Measurements from ENCODE around the gene CDRT15.

- TF ChIP-seq, protein P1, sequence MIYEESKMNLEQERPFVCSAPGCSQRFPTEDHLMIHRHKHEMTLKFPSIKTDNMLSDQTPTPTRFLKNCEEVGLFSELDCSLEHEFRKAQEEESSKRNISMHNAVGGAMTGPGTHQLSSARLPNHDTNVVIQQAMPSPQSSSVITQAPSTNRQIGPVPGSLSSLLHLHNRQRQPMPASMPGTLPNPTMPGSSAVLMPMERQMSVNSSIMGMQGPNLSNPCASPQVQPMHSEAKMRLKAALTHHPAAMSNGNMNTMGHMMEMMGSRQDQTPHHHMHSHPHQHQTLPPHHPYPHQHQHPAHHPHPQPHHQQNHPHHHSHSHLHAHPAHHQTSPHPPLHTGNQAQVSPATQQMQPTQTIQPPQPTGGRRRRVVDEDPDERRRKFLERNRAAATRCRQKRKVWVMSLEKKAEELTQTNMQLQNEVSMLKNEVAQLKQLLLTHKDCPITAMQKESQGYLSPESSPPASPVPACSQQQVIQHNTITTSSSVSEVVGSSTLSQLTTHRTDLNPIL (CRISPR knock-in tag; IDR thresholded peaks at IDR 0.05; ENCODE audit: low read depth) = no peak
- TF ChIP-seq, protein P2, sequence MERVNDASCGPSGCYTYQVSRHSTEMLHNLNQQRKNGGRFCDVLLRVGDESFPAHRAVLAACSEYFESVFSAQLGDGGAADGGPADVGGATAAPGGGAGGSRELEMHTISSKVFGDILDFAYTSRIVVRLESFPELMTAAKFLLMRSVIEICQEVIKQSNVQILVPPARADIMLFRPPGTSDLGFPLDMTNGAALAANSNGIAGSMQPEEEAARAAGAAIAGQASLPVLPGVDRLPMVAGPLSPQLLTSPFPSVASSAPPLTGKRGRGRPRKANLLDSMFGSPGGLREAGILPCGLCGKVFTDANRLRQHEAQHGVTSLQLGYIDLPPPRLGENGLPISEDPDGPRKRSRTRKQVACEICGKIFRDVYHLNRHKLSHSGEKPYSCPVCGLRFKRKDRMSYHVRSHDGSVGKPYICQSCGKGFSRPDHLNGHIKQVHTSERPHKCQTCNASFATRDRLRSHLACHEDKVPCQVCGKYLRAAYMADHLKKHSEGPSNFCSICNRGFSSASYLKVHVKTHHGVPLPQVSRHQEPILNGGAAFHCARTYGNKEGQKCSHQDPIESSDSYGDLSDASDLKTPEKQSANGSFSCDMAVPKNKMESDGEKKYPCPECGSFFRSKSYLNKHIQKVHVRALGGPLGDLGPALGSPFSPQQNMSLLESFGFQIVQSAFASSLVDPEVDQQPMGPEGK (CRISPR knock-in tag; IDR thresholded peaks at IDR 0.05; ENCODE audit: borderline replicate concordance) = no peak
- no peak for TF ChIP-seq ISL1 (CRISPR knock-in tag; IDR thresholded peaks at IDR 0.05)
- no peak for TF ChIP-seq ARNTL (CRISPR knock-in tag; IDR thresholded peaks at IDR 0.05; ENCODE audit: borderline replicate concordance, low read depth)
- TF ChIP-seq BACH2 (CRISPR knock-in tag; IDR thresholded peaks at IDR 0.05; ENCODE audit: borderline replicate concordance) = no peak
- TF ChIP-seq ZC3H10 (CRISPR knock-in tag; IDR thresholded peaks at IDR 0.05) = no peak
- no peak for TF ChIP-seq ESRRG (CRISPR knock-in tag; IDR thresholded peaks at IDR 0.05)
- TF ChIP-seq PPARA (CRISPR knock-in tag; IDR thresholded peaks at IDR 0.05; ENCODE audit: borderline replicate concordance) = no peak
- no peak for TF ChIP-seq RARB (CRISPR knock-in tag; IDR thresholded peaks at IDR 0.05)
- no peak for TF ChIP-seq OSR1 (CRISPR knock-in tag; IDR thresholded peaks at IDR 0.05)
- TF ChIP-seq ZNF8 (CRISPR knock-in tag; IDR thresholded peaks at IDR 0.05) = no peak
Measured at GRCh38 chr17:14203388-14203787, 33.3 kb downstream of the CDRT15 start.
